Peyer's patch (tissue), 4 donors: ENCODE data around the gene UNC93A.

Experiments
- POLR2A ChIP-seq, 2 donors: fragments of 450-650 bp; IDR thresholded peaks; one replicate each; pipeline ENCODE4 v1.5.1; 2017; ENCODE audit warnings: antibody characterized with exemption in 2 of 2, mild to moderate bottlenecking in 2 of 2, moderate library complexity in 2 of 2
- TF ChIP-seq, protein P1 (sequence below), 6 experiments: fragments of 450-650 bp in 4 of 6; fragments of 200-600 bp in 2 of 6; sonication (generic) in 1 of 6; IDR thresholded peaks; one replicate each; pipeline ENCODE4 v1.5.1; 2017 to 2019; ENCODE audit warnings: antibody characterized with exemption in 6 of 6, mild to moderate bottlenecking in 3 of 6, moderate library complexity in 1 of 6

DNA sequence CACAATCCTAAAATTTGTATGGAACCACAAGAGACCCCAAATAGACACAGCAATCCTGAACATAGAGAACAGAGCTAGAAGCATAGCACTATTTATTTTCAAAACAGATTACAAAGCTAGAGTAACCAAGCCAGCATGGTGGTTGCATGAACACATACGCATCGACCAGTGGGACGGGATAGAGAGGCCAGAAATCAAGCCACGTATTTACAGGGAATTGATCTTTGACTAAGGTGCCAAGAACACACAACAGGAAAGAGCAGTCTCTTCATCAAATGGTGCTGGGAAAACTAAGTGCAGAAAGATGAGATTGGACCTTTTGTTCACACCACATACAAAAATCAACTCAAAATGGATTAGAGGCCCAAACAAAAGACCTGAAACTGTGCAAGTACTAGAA is 54.8 kb downstream of the UNC93A start:
- TF ChIP-seq, protein P1, sequence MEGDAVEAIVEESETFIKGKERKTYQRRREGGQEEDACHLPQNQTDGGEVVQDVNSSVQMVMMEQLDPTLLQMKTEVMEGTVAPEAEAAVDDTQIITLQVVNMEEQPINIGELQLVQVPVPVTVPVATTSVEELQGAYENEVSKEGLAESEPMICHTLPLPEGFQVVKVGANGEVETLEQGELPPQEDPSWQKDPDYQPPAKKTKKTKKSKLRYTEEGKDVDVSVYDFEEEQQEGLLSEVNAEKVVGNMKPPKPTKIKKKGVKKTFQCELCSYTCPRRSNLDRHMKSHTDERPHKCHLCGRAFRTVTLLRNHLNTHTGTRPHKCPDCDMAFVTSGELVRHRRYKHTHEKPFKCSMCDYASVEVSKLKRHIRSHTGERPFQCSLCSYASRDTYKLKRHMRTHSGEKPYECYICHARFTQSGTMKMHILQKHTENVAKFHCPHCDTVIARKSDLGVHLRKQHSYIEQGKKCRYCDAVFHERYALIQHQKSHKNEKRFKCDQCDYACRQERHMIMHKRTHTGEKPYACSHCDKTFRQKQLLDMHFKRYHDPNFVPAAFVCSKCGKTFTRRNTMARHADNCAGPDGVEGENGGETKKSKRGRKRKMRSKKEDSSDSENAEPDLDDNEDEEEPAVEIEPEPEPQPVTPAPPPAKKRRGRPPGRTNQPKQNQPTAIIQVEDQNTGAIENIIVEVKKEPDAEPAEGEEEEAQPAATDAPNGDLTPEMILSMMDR (IDR thresholded peaks at IDR 0.05) = no peak
- no peak for TF ChIP-seq POLR2A (IDR thresholded peaks at IDR 0.05)
